ENCODE data around the gene ACTN4.
A peak's percentile ranks its signal among the peaks of the same experiment; 100 is the strongest.

Gene ACTN4

DNA sequence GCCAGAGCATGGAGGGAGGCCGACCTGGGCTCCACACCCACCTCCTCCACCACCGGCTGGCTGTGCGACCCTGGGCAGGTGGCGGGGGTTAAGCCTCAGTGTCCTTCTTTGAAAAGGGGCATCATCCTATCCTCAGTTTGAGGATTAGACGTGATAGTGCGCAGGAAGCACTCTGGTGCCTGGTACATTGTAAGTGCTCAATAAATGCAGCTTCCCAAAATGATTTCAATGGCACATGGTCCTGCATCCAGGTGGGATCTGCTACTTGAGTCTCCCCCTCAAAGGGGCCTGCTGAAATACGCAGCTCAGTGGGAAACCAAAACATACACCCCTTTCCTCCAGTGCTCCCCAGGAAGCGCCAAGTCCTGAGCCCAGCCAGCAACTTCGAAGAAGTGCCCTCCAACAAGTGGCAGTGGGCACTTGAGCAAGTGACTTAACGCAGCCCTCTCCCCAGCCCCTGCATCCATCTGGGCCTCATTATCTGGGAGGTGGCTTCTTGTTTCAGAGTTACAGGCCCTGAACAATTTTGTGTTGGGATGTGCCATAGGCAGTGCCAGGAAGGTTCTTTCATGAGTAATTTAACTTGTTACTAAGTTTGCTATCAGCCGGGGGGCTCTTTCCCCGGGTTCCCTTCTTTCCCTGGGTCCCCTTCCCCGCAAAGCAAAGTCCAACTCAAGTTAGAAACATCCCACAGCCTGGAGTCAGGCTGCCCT, 17.9 kb downstream of the ACTN4 start:
- peaks cover 93 to 98% of the 10 kb centered on the region in 2 experiments for H3K4me1 ChIP-seq (ENCODE audit: control insufficient read depth in 1 of 2, insufficient read depth in 1 of 2, low read depth in 1 of 2, low read length in 1 of 2)
- no peaks in the 10 kb centered on the region for H3K27me3 ChIP-seq
- no peaks in the 10 kb centered on the region for H3K36me3 ChIP-seq
- peak overlapping the region; percentile 88 for H3K27ac ChIP-seq
- TF ChIP-seq CTCF (IDR thresholded peaks at IDR 0.05): no peak
- no peaks in the 10 kb centered on the region for H3K9me3 ChIP-seq
- peak overlapping the region; percentile 46 to 49 for H3K4me3 ChIP-seq (ENCODE audit: low read depth in 1 of 2, low read length in 1 of 2)

- H3K4me1 ChIP-seq (ENCODE audit: control insufficient read depth in 1 of 2, insufficient read depth in 1 of 2, low read depth in 1 of 2, low read length in 1 of 2): peaks cover 94 to 98% of the 10 kb centered on the region in 2 experiments
These were observed 18.7 kb downstream of the ACTN4 start for GRCh38 chr19:38665950-38666662.

GRCh38 chr19:38666663-38667511, 19.4 kb downstream of the ACTN4 start:
- no peaks in the 10 kb centered on the region for H3K27me3 ChIP-seq
- no peaks in the 10 kb centered on the region for H3K9me3 ChIP-seq
- no peak for TF ChIP-seq CTCF (IDR thresholded peaks at IDR 0.05)
- no peak overlapping the region for H3K4me3 ChIP-seq (ENCODE audit: low read depth in 1 of 2, low read length in 1 of 2)
- H3K4me1 ChIP-seq (ENCODE audit: control insufficient read depth in 1 of 2, insufficient read depth in 1 of 2, low read depth in 1 of 2, low read length in 1 of 2): peaks cover 94 to 95% of the 10 kb centered on the region in 2 experiments
- H3K36me3 ChIP-seq: no peaks in the 10 kb centered on the region
- peak overlapping the region; percentile 88 for H3K27ac ChIP-seq

More at GRCh38 chr19:38665950-38666662, 18.7 kb downstream of the ACTN4 start:
- H3K4me3 ChIP-seq (ENCODE audit: low read depth in 1 of 2, low read length in 1 of 2): no peak overlapping the region
- H3K27ac ChIP-seq: peak overlapping the region; percentile 88
- no peaks in the 10 kb centered on the region for H3K36me3 ChIP-seq
- no peaks in the 10 kb centered on the region for H3K9me3 ChIP-seq
- no peak for TF ChIP-seq CTCF (IDR thresholded peaks at IDR 0.05)
- no peaks in the 10 kb centered on the region for H3K27me3 ChIP-seq

GRCh38 chr19:38667661-38668171, 20.3 kb downstream of the ACTN4 start:
- no peaks in the 10 kb centered on the region for H3K9me3 ChIP-seq
- H3K4me1 ChIP-seq (ENCODE audit: control insufficient read depth in 1 of 2, insufficient read depth in 1 of 2, low read depth in 1 of 2, low read length in 1 of 2): peaks cover 85 to 87% of the 10 kb centered on the region in 2 experiments
- no peaks in the 10 kb centered on the region for H3K27me3 ChIP-seq
- no peak for TF ChIP-seq CTCF (IDR thresholded peaks at IDR 0.05)
- H3K4me3 ChIP-seq (ENCODE audit: low read depth in 1 of 2, low read length in 1 of 2): peak overlapping the region in 1 of 2 experiments; percentile 1
- H3K36me3 ChIP-seq: no peaks in the 10 kb centered on the region
- peak overlapping the region; percentile 88 for H3K27ac ChIP-seq

- Histone ChIP-seq H3K4me1 (ENCODE audit: control insufficient read depth in 1 of 2, insufficient read depth in 1 of 2, low read depth in 1 of 2, low read length in 1 of 2) (peaks cover 72 to 76% of the 10 kb centered on the region in 2 experiments), H3K4me3 (ENCODE audit: low read depth in 1 of 2, low read length in 1 of 2) (peak overlapping the region; percentile 10 to 31), H3K27ac (peak overlapping the region; percentile 88), H3K9me3 (no peaks in the 10 kb centered on the region), H3K36me3 (no peaks in the 10 kb centered on the region), H3K27me3 (no peaks in the 10 kb centered on the region)
- no peak for TF ChIP-seq CTCF (IDR thresholded peaks at IDR 0.05)
These were observed 22.1 kb downstream of the ACTN4 start for GRCh38 chr19:38669552-38669951.
